IMR-90 (cell line): ENCODE results near the gene FMN1. TPM values are rescaled to one million over a fixed set of nuclear protein-coding genes. Genes with fewer than 3 reads are reported as not detected.
A peak's percentile ranks its signal among the peaks of the same experiment; 100 is the strongest.

Source experiments
- ATAC-seq: fragments of 200-7000 bp; cut with Tn5 transposase; 2 replicates; pipeline ENCODE4 v1.9.1; 2020; ENCODE audit warnings: low read depth, mild to moderate bottlenecking, moderate library complexity
- BruUV-seq: library from RNA; stranded (reverse); fragments of 400-500 nt; replicated peaks from 2 replicates; lab custom pipeline; 2021; lab: Mats Ljungman, UMichigan
- CTCF ChIA-PET: fragments of 300-600 bp; formaldehyde crosslinking; extraction: SDS; loops from one replicate; lab custom pipeline; 2021; ENCODE audit warnings: antibody characterized with exemption; lab: Yijun Ruan, JAX
- POLR2A ChIA-PET: fragments of 300-600 bp; sonication (Branson Sonifier 250); formaldehyde crosslinking; loops from one replicate; lab custom pipeline; 2022; ENCODE audit warnings: antibody characterized with exemption; ENCODE audit not compliant: unreplicated experiment; lab: Charles Lee
- DNase-seq: peaks from one replicate; pipeline ENCODE4 v3.0.0; 2013
- H2AFZ ChIP-seq: replicated peaks from 2 replicates; pipeline ENCODE3; 2013; ENCODE audit warnings: low read length, mild to moderate bottlenecking; ENCODE audit not compliant: poor library complexity
- H2AK5ac ChIP-seq: 2 replicates; pipeline ENCODE4 v1.6.1; 2013; ENCODE audit warnings: low read depth, low read length, inconsistent platforms
- H2AK9ac ChIP-seq: replicated peaks from 2 replicates; pipeline ENCODE3; 2013; ENCODE audit warnings: mild to moderate bottlenecking, low read depth, low read length, moderate library complexity; ENCODE audit not compliant: poor library complexity
- H2BK120ac ChIP-seq: 2 replicates; pipeline ENCODE4 v1.6.1; 2013; ENCODE audit warnings: low read depth, low read length, inconsistent platforms
- H2BK15ac ChIP-seq: 3 replicates; pipeline ENCODE4 v1.6.1; 2013; ENCODE audit warnings: low read depth, low read length, inconsistent platforms
- H2BK20ac ChIP-seq: 2 replicates; pipeline ENCODE4 v1.6.1; 2013; ENCODE audit warnings: low read depth, mild to moderate bottlenecking, inconsistent platforms, low read length, moderate library complexity
- H2BK5ac ChIP-seq: 2 replicates; pipeline ENCODE4 v1.6.1; 2013; ENCODE audit warnings: mild to moderate bottlenecking, low read depth, low read length, inconsistent platforms; ENCODE audit not compliant: poor library complexity, severe bottlenecking
- H3K14ac ChIP-seq: replicated peaks from 2 replicates; pipeline ENCODE4 v1.6.1; 2013; ENCODE audit warnings: low read depth, low read length, inconsistent platforms
- H3K18ac ChIP-seq: 2 replicates; pipeline ENCODE4 v1.6.1; 2013; ENCODE audit warnings: low read depth, low read length, control low read depth
- H3K23ac ChIP-seq: 2 replicates; pipeline ENCODE4 v1.6.1; 2013; ENCODE audit warnings: low read depth, low read length, inconsistent platforms
- H3K27ac ChIP-seq: 2 replicates; pipeline ENCODE4 v1.5.1; 2013; ENCODE audit warnings: mild to moderate bottlenecking, control low read depth, low read length; ENCODE audit not compliant: insufficient read depth
- H3K27me3 ChIP-seq: 2 replicates; pipeline ENCODE4 v1.6.1; 2013; ENCODE audit warnings: low read length; ENCODE audit not compliant: control insufficient read depth, insufficient read depth
- H3K36me3 ChIP-seq: 2 replicates; pipeline ENCODE4 v1.6.1; 2013; ENCODE audit warnings: low read length, mixed read lengths; ENCODE audit not compliant: control insufficient read depth, insufficient read depth
- H3K4ac ChIP-seq: 2 replicates; pipeline ENCODE4 v1.6.1; 2013; ENCODE audit warnings: low read depth, low read length, inconsistent platforms
- H3K4me1 ChIP-seq: 2 replicates; pipeline ENCODE4 v1.6.1; 2013; ENCODE audit warnings: low read length, mixed read lengths; ENCODE audit not compliant: control insufficient read depth, insufficient read depth
- H3K4me2 ChIP-seq: 2 replicates; pipeline ENCODE4 v1.6.1; 2013; ENCODE audit warnings: low read depth, mild to moderate bottlenecking, control low read depth, low read length, moderate library complexity
- H3K4me3 ChIP-seq: 2 replicates; pipeline ENCODE4 v1.5.1; 2013; ENCODE audit warnings: low read depth, mild to moderate bottlenecking, control low read depth, low read length, moderate library complexity; ENCODE audit not compliant: insufficient read depth
- H3K56ac ChIP-seq: 2 replicates; pipeline ENCODE4 v1.6.1; 2013; ENCODE audit warnings: low read length, inconsistent platforms; ENCODE audit not compliant: insufficient read depth; ENCODE audit errors: extremely low read depth
- H3K79me1 ChIP-seq, 2 experiments: 2 replicates each; pipeline ENCODE4 v1.6.1; 2013; ENCODE audit warnings: low read length in 2 of 2, inconsistent platforms in 1 of 2, low read depth in 1 of 2
- H3K9ac ChIP-seq: 2 replicates; pipeline ENCODE4 v1.6.1; 2013; ENCODE audit warnings: low read depth, low read length, control low read depth
- H3K9me1 ChIP-seq: 2 replicates; pipeline ENCODE4 v1.6.1; 2013; ENCODE audit warnings: low read length, inconsistent platforms; ENCODE audit not compliant: insufficient read depth
- H3K9me3 ChIP-seq: 2 replicates; pipeline ENCODE4 v1.6.1; 2013; ENCODE audit warnings: low read length; ENCODE audit not compliant: control insufficient read depth, insufficient read depth
- H4K20me1 ChIP-seq: 2 replicates; pipeline ENCODE4 v1.6.1; 2013; ENCODE audit warnings: low read length, inconsistent platforms; ENCODE audit not compliant: insufficient read depth
- H4K5ac ChIP-seq: 2 replicates; pipeline ENCODE4 v1.6.1; 2013; ENCODE audit warnings: mild to moderate bottlenecking, low read depth, low read length, control low read depth
- H4K8ac ChIP-seq, 2 experiments: 2 replicates each; pipeline ENCODE4 v1.6.1; 2013; ENCODE audit warnings: low read depth in 2 of 2, low read length in 2 of 2, control low read depth in 1 of 2, inconsistent platforms in 1 of 2
- H4K91ac ChIP-seq: 2 replicates; pipeline ENCODE4 v1.6.1; 2013; ENCODE audit warnings: low read depth, low read length, inconsistent platforms; ENCODE audit not compliant: insufficient read depth
- BHLHE40 ChIP-seq: fragments of 150-350 bp; IDR thresholded peaks from 2 replicates; pipeline ENCODE4 v1.6.1; 2016; ENCODE audit warnings: mild to moderate bottlenecking, low read depth, low read length
- CEBPB ChIP-seq: IDR thresholded peaks from 2 replicates; pipeline ENCODE4 v1.6.1; 2012; ENCODE audit warnings: low read depth, low read length, improper control_type of control experiment
- CHD1 ChIP-seq: IDR thresholded peaks from 2 replicates; pipeline ENCODE4 v1.6.1; 2012; ENCODE audit warnings: low read depth, low read length, improper control_type of control experiment
- ELK1 ChIP-seq: fragments of 150-350 bp; IDR thresholded peaks from 2 replicates; pipeline ENCODE4 v1.6.1; 2016; ENCODE audit warnings: low read depth, mild to moderate bottlenecking, low read length, moderate library complexity, borderline replicate concordance
- FOS ChIP-seq: fragments of 150-350 bp; IDR thresholded peaks from 2 replicates; pipeline ENCODE4 v1.6.1; 2016; ENCODE audit warnings: low read depth, low read length
- MAFK ChIP-seq: IDR thresholded peaks from 2 replicates; pipeline ENCODE4 v1.6.1; 2012; ENCODE audit warnings: low read depth, low read length, improper control_type of control experiment
- MAZ ChIP-seq: IDR thresholded peaks from 2 replicates; pipeline ENCODE4 v1.6.1; 2012; ENCODE audit warnings: low read depth, mild to moderate bottlenecking, low read length, improper control_type of control experiment, moderate library complexity, borderline replicate concordance
- MXI1 ChIP-seq: IDR thresholded peaks from 2 replicates; pipeline ENCODE4 v1.6.1; 2012; ENCODE audit warnings: low read depth, mild to moderate bottlenecking, low read length, moderate library complexity, borderline replicate concordance
- NFE2L2 ChIP-seq: fragments of 150-350 bp; IDR thresholded peaks from 2 replicates; pipeline ENCODE4 v1.6.1; 2016; ENCODE audit warnings: low read depth, mild to moderate bottlenecking, low read length
- POLR2A ChIP-seq: IDR thresholded peaks from 2 replicates; pipeline ENCODE4 v1.6.1; 2012; ENCODE audit warnings: mild to moderate bottlenecking, low read depth, low read length
- RAD21 ChIP-seq: IDR thresholded peaks from 2 replicates; pipeline ENCODE4 v1.6.1; 2012; ENCODE audit warnings: low read length, improper control_type of control experiment
- RCOR1 ChIP-seq: IDR thresholded peaks from 2 replicates; pipeline ENCODE4 v1.6.1; 2012; ENCODE audit warnings: mild to moderate bottlenecking, low read length, improper control_type of control experiment; ENCODE audit not compliant: insufficient replicate concordance
- RFX5 ChIP-seq: IDR thresholded peaks from 2 replicates; pipeline ENCODE4 v1.8.0; 2012; ENCODE audit warnings: low read depth, mild to moderate bottlenecking, low read length, moderate library complexity
- SMC3 ChIP-seq: fragments of 150-350 bp; IDR thresholded peaks from 2 replicates; pipeline ENCODE4 v1.6.1; 2016; ENCODE audit warnings: low read depth, mild to moderate bottlenecking, antibody characterized with exemption, low read length, moderate library complexity
- WGBS, 2 experiments: methylation state at CpG; one replicate each; pipeline versions ENCODE4 v1.1.5 to v1.1.7; 2013; ENCODE audit warnings: missing lambda C conversion rate in 2 of 2; ENCODE audit not compliant: insufficient read length in 1 of 2; ENCODE audit errors: extremely low coverage in 2 of 2; 5-methylcytosine and 5-hydroxymethylcytosine counted together
- dilution Hi-C: fragments of 300-500 bp; cut with HindIII; formaldehyde crosslinking; loops from one replicate; pipeline ENCODE4 v1.14.3; 2018; ENCODE audit warnings: low sequenced_read_pairs; ENCODE audit not compliant: unreplicated experiment
- in situ Hi-C: fragments of 300-500 bp; cut with MboI; formaldehyde crosslinking; loops from 3 replicates; pipeline ENCODE4 v1.14.3; 2019; ENCODE audit warnings: low sequenced_read_pairs, inconsistent platforms, mixed read lengths
- intact Hi-C: fragments of 100-400 bp; cut with micrococcal nuclease; formaldehyde crosslinking; loops from 2 replicates; pipeline ENCODE4 v1.10.0; 2022
- polyA plus RNA-seq, 3 experiments: library from polyadenylated mRNA; depleted of rRNA; stranded (reverse); fragments of >200 nt; gene quantifications; 2 replicates each; pipeline ENCODE4 v1.2.3, GENCODE V29; 2012; ENCODE audit warnings: low replicate concordance in 1 of 3
- total RNA-seq: library from RNA; depleted of rRNA; stranded (reverse); fragments of >200 nt; gene quantifications from 2 replicates; pipeline ENCODE4 v1.2.3, GENCODE V29; 2012
- TF ChIP-seq, protein P1 (sequence below): fragments of 150-350 bp; IDR thresholded peaks from 2 replicates; pipeline ENCODE4 v1.6.1; 2017; ENCODE audit warnings: mild to moderate bottlenecking, antibody characterized with exemption, low read length, low read depth
- TF ChIP-seq, protein P2 (sequence below): conservative IDR thresholded peaks from 2 replicates; pipeline ENCODE4 v1.5.1; 2012; ENCODE audit warnings: mild to moderate bottlenecking, low read depth, low read length, improper control_type of control experiment

FMN1 gene
- total and polyA plus RNA-seq, 2 of the 4 experiments (the other 2 are of a cell fraction), result 7.3 to 17.6 TPM

DNA sequence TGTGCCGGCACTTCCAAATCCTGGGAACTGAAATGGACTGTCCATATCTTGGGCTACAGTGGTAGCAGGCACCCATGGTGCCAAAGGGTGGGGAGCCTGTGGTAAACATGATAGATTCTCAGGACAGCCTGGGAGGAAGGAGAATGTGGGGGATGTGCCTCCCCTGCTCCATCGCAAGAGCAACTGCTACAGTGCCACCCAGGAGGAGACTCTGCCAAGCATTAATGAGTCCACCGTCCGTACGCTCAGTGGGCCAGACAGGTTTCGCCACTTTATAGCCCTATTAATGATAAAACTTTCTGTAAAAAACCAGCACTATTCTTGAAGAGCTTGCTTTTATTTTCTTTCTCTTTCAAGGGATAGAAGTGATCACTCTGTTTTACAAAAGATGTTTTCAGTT, 75.2 kb downstream of the FMN1 start:
- no peak for DNase-seq
- POLR2A ChIA-PET, result no interaction called here
- peaks cover 8% of the 10 kb centered on the region for H3K4me1 ChIP-seq
- no peaks in the 10 kb centered on the region for H3K9me3 ChIP-seq
- H2BK20ac ChIP-seq, result peak overlapping the region; percentile 65
- dilution Hi-C loops (no loop called here), intact Hi-C loops (no loop called here), in situ Hi-C loops (loop anchor here (10.0 kb wide), 1 partner anchor 274 kb away; no protein-coding TSS in a partner anchor)
- H2BK5ac ChIP-seq, result peak overlapping the region; percentile 5
- no CpG with 5 or more reads among the region's 6 CpGs for WGBS, 2 experiments
- no peak for ATAC-seq
- no peak overlapping the region for H3K4me3 ChIP-seq
- peak overlapping the region; percentile 30 for H4K5ac ChIP-seq
- H4K91ac ChIP-seq, result peak overlapping the region; percentile 75
- peaks cover 3% of the 10 kb centered on the region; the same call in 1 of the 2 replicates for H3K9me1 ChIP-seq
- peak overlapping the region; percentile 82 for H2BK120ac ChIP-seq
- peak overlapping the region; percentile 44; the same call in 1 of the 2 replicates for H3K14ac ChIP-seq
- H4K8ac ChIP-seq, result peak overlapping the region in 1 of 2 experiments; percentile 66; a peak in 2 of 4 replicates
- CTCF ChIA-PET, result no interaction called here
- H3K56ac ChIP-seq, result no peak overlapping the region
- H3K36me3 ChIP-seq, result no peaks in the 10 kb centered on the region; the same call in 1 of the 2 replicates
- H3K4ac ChIP-seq, result peak overlapping the region; percentile 77
- peak overlapping the region; percentile 87 for H3K18ac ChIP-seq
- BruUV-seq, result no TSS peak
- no peak overlapping the region for H3K9ac ChIP-seq
- no peaks in the 10 kb centered on the region for H4K20me1 ChIP-seq
- H3K79me1 ChIP-seq, result peaks cover 3 to 32% of the 10 kb centered on the region in 2 experiments
- peak overlapping the region; percentile 19 for H2AK9ac ChIP-seq
- H2AFZ ChIP-seq, result peak overlapping the region; percentile 55
- H3K23ac ChIP-seq, result peak overlapping the region; percentile 45; the same call in 1 of the 2 replicates
- peak overlapping the region; percentile 35; the same call in 1 of the 3 replicates for H2BK15ac ChIP-seq
- H3K27ac ChIP-seq, result peak overlapping the region; percentile 9; the same call in 1 of the 2 replicates
- TF ChIP-seq CHD1, result no peak
- TF ChIP-seq, protein P1, sequence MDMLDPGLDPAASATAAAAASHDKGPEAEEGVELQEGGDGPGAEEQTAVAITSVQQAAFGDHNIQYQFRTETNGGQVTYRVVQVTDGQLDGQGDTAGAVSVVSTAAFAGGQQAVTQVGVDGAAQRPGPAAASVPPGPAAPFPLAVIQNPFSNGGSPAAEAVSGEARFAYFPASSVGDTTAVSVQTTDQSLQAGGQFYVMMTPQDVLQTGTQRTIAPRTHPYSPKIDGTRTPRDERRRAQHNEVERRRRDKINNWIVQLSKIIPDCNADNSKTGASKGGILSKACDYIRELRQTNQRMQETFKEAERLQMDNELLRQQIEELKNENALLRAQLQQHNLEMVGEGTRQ, result no peak
- no peak for TF ChIP-seq ELK1
- TF ChIP-seq, protein P2, sequence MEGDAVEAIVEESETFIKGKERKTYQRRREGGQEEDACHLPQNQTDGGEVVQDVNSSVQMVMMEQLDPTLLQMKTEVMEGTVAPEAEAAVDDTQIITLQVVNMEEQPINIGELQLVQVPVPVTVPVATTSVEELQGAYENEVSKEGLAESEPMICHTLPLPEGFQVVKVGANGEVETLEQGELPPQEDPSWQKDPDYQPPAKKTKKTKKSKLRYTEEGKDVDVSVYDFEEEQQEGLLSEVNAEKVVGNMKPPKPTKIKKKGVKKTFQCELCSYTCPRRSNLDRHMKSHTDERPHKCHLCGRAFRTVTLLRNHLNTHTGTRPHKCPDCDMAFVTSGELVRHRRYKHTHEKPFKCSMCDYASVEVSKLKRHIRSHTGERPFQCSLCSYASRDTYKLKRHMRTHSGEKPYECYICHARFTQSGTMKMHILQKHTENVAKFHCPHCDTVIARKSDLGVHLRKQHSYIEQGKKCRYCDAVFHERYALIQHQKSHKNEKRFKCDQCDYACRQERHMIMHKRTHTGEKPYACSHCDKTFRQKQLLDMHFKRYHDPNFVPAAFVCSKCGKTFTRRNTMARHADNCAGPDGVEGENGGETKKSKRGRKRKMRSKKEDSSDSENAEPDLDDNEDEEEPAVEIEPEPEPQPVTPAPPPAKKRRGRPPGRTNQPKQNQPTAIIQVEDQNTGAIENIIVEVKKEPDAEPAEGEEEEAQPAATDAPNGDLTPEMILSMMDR, result no peak
- TF ChIP-seq RCOR1, result no peak
- TF ChIP-seq SMC3, result no peak
- TF ChIP-seq RFX5, result no peak
- no peak for TF ChIP-seq NFE2L2
- no peak for TF ChIP-seq BHLHE40
- no peak for TF ChIP-seq FOS
- no peak for TF ChIP-seq MXI1
- TF ChIP-seq POLR2A, result no peak
- no peak for TF ChIP-seq RAD21
- TF ChIP-seq MAZ, result no peak
- no peak for TF ChIP-seq CEBPB
- TF ChIP-seq MAFK, result no peak
- peak overlapping the region; percentile 91 for H2AK5ac ChIP-seq
- H3K4me2 ChIP-seq, result no peak overlapping the region
- H3K27me3 ChIP-seq, result no peaks in the 10 kb centered on the region
